Hematopoietic multipotent progenitor cell treated with erythropoietin and hydrocortisone succinate and interleukin-3 and kit ligand, for 15 days (in vitro differentiated cells): ENCODE results near the gene SUB1.
A peak's percentile ranks its signal among the peaks of the same experiment; 100 is the strongest.
"Not testable (repeated sequence)": the region's sequence is repeated elsewhere in the genome, so short reads cannot be mapped to it uniquely, and the experiment has no call there.

Source experiments
- DNase-seq: peaks from one replicate; pipeline ENCODE4 v3.0.0-alpha.2; 2015; ENCODE audit warnings: low spot score

The SUB1 gene

DNA sequence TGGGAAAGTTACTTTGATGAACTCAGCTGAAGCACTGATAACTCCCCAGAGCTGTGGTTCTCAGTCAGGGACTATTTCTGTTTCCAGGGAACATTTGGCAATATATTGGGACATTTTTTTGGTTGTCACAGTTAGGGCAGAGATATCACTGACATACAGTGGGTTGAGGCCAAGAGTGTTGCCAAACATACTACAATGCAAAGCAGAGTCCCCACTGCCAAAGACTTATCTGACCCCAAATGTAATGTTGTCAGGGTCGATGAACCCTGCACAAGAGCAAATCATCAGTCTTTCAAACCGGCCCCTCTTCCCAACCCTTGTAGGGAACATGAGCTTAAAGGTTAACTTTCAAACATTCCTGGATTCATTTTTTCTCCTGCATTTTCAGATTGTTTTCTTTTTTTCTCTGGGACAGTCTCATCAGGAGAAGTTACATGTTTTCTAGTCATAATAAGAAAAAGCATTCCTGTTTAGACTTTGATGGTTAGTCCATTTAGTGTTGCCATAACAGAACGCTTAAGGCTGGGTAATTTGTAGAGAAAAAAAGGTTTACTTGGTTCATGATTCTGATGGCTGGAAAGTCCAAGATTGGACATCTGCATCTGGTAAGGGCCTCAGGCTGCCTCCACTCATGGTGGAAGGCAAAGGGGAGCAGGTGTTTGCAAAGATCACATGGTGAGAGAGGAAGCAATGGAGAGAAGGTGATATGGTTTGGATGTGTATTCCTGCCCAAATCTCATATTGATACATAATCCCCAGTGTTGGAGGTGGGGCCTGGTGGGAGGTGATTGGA lies 18.8 kb upstream of the SUB1 start:
- DNase-seq: no peak

DNA sequence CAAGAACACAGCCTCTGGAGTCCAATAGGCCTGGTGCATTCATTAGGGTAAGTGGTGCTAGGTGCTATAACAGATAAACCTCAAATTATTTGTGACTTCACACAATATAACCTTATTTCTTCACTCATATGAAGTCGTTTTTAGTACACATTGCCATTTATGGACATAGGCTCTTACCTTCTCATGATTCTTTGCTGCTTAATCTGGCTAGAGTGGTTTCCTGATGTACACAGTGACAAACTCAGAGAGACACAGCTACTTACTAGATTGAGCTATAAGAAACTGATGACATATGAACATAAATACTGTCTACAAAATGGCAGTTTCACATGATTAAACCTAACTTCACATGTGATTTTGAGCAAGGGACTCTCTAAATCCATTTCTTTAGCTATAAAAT lies 14.2 kb upstream of the SUB1 start:
- no peak for DNase-seq

DNA sequence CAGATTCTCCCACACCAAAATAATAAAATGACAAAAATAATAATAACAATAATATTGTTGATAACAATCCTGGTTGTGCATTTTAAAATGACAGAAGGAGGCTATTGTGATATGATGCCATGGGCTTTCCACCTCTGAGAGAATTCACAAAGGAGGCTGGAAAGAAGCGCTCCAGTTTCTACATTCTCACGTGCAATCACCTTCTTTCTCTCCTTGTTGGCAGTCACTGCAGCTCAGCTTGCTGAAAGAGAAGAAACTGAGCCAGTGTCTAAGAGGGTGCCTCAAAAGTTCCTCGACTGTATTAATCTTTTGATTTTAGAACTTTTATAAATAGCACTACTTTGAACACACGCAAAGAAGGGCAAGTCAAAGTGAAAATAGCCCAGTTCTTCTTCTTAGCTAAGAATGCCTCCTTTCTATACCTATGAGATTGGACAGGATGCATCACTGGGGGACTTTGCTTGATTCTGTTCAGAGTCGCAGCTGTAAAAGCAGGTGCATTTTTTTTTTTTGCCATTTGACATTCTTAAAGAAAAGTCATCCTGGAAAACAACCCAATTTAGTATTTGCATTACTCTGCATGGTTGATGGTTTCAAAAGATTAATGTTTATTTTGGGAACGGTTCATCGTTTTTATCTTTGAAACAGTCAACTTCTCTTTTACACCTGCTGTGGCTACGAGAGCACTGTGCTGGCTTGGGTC lies 12.4 kb upstream of the SUB1 start:
- no peak for DNase-seq

DNA sequence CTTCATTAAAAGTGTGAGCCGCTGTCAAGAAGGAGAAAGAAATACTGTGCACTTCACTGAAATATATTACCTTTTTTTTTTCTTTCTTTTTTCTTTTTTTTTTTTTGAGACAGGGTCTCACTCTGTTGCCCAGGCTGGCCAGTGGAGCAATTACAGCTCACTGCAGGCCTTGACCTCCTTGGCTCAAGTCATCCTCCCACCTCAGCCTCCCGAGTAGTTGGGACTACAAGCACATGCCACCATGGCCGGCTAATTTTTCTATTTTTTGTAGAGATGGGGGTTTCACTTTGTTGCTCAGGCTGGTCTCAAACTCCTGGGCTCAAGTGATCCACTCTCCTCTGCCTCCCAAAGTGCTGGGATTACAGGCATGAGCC lies 11.9 kb upstream of the SUB1 start:
- not testable (repeated sequence) for DNase-seq

DNA sequence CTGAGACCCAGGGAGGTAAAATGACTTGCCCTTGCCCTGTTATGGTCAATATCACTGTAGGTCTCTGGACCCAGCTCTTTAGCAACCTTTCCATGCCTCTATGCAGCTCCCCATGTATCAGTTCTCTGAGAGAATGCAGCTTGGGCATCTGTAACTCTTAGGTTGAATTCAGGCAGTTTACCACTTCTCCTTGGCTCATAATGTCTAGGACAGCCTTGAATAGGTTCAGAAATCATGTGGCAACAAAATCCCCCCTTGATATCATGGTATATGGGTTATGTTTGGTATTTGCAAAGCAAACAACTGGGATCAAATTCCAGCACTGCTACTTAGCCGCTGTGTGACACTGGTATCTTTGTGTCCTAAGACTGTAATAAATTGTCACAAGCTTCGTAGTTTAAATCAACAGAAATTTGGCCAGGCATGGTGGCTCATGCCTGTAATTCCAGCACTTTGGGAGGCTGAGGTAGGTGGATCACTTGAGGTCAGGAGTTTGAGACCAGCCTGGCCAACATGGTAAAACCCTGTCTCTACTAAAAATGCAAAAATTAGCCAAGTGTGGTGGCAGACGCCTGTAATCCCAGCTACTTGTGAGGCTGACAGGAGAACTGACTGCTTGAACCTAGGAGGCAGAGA lies 10.7 kb upstream of the SUB1 start:
- no peak for DNase-seq

DNA sequence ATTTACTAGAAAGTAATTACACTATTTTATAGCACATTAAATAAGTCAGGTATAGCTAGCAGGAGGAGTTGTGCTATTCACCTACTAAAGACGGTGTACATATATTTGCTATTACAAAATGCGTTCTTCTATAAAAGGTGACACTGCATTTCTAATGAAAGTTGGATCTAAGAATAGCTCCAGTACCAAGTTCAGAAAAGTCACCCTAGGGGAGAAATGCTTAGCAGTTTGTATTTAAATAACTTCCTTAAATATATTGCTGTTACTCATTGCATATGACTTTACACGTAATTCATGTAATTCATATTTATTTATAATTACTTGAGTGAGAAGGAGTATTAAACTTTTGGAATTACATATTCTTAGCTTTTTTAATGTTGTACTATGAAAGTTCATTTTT lies 7.0 kb upstream of the SUB1 start:
- no peak for DNase-seq

DNA sequence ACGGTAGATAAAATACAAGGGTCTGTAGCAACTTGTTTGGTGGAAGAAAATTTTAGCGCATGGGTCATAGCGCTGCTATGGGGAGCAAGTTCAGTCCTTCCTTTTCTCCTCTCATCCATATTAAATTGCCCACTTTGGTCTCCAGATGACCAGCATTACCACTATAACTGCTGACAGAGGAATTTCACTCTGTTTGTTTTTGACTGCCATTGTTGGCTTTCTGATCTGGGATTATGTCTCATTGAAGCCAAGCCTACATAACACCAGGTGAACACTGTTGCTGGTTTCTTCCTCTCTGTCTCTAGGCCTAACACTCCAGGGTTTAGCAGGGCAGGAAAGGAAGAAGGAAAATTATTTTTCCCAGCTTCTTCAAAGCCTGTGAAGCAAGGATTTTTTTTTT lies 6.6 kb upstream of the SUB1 start:
- DNase-seq: no peak

DNA sequence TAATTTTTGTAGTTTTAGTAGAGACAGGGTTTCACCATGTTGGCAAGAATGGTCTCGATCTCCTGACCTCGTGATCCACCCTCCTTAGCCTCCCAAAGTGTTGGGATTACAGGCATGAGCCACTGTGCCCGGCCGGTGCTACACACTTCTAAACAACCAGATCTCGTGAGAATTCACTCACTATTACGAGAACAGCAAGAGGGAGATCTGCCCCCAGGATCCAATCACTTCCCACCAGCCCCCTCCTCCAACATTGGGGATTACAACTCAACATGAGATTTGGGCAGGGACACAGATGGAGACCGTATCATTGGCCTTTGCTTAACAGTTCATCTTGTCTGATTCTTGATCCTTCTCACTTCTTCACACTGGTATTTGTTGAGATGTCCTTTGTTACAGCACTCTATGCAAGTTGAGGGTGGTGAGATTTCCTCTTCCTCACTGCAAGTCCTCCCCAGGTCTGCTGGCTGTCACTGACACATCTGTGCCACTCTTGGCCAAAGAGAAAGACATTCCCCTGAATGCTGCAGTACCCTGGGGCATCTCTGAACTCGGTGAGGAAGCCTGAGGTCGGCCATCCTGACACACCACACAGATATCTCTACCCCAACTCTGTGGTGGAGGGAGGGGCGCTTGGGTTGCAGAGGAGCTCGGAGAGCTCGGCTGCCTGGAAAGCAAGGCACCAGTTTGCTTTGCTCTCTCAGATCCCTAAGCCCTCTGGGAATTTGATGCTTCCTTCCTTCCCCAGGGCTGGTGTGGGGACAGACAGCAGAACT lies 4.2 kb upstream of the SUB1 start:
- no peak for DNase-seq

DNA sequence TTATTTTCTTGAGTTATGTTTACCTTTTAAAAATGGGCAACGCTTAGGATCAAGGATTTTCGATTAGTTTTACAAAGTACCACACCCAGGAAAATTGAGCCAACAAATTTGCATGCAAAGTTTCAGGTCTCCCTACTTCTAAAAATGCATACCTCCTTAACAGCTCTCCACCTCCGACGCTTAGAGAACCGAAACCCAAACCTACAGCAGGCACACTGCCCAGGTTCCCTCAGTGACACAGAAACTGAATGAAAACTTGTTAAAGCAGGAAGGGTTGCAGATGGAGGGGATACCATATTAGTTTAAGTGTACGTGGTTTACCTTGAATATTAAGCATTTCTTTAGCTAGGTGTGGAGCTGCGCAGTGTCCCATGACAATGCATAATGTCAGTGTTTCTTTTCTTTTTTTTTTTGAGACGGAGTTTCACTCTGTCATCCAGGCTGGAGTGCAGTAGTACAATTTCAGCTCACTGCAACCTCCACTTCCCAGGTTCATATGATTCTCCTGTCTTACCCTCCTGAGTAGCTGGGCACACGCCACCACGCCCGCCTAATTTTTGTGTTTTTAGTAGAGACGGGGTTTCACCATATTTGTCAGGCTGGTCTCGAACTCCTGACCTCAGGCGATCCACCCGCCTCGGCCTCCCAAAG lies 1.6 kb upstream of the SUB1 start:
- DNase-seq: no peak

DNA sequence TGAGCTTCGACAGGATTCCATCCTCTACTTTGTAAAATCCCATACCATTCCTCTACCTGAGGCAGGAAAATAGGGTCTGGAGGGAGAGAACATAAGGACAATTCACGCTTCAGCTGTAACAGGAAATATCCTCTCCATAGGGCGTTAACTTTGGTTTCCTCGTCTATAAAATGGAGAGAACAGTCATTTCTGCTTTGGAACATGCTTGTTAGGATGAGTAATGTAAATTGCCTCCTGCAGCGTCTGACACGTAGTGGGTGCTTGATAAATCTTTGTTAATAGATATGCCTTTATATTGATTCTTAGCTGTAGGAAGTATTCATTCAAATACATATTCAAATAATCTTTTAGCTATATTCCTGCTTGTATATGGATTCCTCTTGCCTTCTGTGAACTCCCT lies 711 bp upstream of the SUB1 start:
- DNase-seq: no peak

DNA sequence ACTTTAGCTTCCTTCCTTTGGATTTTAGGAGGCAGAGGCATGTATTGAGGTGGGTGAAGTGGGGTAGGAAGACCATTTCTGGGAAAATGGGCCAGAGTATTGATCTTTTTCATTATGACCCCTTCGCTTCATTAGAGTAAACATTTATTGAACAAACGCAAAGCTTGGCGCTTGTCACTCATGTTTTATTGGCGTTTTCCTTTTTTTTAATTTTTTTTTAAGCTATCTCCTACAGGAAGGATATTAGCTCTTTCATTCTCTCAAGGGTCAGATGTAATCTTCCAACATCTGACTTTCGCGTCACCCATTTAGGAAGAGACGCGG lies 273 bp upstream of the SUB1 start:
- DNase-seq: no peak

DNA sequence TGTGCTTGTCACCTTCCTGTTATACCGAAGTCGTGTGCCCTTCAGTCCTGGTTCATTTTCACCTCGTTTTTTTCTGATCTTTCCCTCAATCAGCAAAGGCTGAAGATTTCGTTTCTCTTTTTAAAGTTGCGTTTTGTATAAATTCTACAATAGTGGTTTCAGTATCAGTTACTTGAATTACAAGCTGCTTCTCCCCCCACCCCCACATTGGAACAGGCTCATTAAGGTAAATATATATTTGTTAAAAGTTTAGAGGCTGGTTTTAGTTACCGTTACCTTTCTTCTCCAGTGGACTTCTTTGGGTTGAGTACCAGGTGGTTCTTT lies 881 bp downstream of the SUB1 start:
- no peak for DNase-seq

DNA sequence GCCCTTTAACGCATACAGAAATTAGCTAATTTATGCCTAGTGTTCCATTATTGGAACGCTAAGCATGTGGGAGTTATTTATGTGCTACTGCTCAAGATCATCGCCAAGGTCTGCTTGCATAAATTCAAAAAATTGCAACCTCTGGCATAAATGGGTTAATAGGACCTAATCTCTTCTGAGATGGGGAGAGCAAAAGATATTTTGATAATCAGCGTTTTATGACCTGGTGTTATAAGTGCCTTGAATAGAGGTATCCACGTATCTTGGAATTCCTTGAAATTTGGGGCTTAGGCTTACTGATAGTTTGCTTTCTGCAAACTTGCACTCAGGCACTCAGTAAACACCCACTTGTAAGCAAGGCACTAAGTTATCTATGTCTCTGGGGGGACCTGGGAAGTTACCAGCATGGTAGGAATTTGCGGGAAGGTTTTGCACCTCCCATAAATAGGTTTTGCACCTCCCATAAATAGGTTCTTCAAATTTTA lies 1.8 kb downstream of the SUB1 start:
- no peak for DNase-seq

DNA sequence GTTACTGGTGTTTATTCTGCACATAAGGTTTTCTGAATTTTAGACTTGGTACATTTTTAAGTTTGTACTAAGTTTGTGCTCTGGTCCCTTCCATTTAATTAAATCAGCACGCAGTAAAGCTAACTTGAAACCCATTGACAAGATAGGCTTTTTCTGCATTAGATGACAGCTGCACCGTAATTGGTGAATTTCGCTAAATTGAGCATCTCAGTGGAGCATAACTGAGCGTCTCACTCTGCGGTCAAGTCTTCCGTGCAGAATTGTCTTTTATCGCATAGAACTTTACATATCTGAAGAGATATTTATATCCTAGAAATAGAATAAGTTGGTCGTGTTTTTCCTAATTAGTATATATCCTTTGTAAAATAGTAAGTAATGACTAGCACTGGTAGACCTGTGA lies 4.1 kb downstream of the SUB1 start:
- no peak for DNase-seq

DNA sequence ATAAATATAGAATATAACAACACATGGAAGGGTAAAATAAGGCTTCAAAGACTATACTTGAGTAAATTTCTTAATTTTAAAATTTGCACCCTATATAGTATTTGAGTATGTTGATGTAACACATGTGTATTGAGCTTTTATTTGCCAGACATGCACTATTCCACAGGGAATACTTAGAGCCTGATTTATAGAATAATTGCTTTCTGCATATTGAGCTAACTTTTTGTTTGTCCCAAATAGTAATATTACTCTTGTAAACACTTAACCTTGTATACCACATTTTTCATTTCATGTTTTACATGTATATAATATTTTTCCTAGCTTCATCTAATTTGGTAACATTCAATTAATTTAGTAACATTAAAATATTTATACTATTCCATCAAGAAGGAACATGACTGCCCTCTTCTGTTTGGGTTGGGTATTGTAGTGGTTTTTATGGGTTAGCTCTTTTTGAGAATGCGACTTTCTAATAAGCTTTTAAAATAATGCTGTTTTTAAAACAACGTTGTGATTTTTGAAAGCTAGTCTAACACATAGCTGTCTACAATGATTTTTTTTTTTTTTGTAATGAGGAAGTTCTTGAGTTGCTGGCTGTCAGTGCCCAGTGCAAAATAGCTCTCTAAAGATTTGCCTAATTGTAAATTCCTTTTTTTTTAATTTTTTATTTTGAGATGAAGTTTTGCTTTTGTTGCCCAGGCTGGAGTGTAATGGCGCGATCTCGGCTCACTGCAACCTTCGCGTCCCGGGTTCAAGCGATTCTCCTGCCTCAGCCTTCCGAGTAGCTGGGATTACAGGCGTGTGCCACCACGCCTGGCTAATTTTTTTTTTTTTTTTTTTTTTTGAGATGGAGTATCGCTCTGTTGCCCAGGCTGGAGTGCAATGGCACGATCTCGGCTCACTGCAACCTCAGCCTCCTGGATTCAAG lies 4.8 kb downstream of the SUB1 start:
- peak; percentile 77 for DNase-seq

DNA sequence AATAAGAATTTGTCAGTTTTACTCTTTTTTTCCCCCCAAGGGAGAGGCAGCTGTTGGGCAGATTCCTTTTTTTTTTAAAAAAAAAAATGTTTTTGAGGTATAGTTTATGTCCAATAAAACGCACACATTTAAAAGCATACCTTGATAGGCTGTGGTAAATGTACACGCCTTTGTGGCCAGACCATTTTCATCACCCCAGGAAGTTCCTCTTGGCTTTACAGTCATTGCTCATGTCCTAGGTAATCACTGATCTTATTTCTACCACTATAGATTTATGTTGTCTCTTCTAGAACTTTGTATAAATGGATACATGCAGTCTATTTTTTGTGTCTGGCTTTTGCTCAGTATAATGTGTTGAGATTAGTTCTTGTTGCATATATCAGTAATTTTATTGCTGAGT lies 9.8 kb downstream of the SUB1 start:
- DNase-seq: no peak

DNA sequence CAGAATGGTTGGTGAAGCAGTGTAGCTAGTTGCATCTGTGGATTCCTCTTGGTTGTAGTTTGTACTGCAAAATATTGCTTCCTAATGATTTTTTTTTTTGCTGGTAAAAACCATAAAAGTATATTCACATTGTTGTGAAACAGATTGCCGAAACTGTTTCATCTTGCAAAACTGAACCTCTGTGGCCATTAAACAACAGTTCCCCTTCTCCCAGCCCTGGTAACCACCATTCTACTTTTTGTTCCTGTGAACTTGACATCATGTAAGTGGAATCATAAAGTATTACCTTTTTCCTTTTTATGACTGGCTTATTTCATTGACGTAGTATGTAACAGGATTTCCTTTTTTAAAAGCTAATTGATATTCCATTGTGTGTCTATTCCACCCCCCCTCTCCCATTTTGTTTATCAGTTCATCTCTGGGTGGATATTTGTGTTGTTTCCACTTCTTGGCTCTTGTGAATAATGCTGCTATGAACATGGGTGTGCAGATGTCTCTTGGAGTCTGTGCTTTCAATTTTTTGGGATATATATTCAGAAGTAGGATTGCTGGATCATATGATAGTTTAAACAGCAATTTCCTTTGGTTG lies 11.8 kb downstream of the SUB1 start:
- no peak for DNase-seq

DNA sequence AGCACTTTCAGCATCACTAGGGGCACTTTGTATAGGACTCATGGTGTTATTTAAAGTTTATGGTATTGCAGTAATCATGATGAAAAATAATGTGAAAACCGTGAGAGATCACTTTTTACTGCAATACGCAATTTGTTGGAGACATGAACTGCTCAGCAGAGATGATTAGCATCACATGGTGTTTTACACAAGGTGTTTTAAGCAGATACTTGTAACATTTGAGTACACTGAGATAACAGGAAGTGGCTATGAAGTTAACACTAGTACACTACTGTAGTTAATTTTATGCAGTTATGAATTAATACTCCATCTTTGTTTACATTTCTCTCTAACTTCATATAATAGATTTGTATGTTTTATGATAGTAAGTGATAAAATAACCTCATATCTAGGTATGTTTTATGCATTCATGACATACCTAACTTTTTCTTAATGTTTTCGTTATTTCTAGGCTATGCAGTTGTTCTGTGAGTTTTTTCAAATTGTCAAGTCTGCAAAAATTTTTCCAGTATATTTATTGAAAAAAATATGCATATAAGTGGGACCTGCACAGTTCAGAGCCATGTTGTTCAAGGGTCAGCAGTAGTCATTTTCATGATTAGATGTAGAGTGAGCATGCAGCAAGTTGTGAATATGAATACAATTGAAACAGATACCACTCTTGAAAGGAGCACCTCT lies 13.0 kb downstream of the SUB1 start:
- peak; percentile 54 for DNase-seq

DNA sequence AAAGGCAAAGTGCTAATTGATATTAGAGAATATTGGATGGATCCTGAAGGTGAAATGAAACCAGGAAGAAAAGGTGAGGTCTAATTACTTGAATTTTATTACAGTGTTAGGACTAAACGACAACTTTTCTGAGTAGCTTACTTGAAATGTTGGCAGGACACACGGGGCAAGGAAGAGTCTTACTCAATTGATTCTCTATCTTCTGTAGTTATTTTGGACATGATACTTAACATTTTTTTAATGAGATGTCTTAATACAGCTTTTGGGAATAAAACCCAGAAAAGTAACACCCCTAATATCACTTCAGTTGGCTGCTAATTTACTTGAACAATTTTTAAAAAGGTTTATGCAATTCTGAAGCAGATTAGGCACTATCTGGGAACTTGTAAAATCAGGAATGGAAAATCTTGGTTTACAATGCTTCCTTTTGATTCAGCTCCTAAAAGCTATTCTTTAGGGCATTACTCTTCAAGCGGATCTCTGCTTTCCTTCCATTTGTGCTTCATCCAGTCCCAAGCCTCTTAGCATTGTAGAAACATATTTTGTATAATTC lies 13.7 kb downstream of the SUB1 start:
- no peak for DNase-seq
